Measurements from ENCODE around the gene PRDM4. TPM values are rescaled to one million over a fixed set of nuclear protein-coding genes. Genes with fewer than 3 reads are reported as not detected.

PRDM4 gene
- total RNA-seq, 4 donors from 2014 or later, result 18.3 to 29.4 (median 26.8) TPM

DNA sequence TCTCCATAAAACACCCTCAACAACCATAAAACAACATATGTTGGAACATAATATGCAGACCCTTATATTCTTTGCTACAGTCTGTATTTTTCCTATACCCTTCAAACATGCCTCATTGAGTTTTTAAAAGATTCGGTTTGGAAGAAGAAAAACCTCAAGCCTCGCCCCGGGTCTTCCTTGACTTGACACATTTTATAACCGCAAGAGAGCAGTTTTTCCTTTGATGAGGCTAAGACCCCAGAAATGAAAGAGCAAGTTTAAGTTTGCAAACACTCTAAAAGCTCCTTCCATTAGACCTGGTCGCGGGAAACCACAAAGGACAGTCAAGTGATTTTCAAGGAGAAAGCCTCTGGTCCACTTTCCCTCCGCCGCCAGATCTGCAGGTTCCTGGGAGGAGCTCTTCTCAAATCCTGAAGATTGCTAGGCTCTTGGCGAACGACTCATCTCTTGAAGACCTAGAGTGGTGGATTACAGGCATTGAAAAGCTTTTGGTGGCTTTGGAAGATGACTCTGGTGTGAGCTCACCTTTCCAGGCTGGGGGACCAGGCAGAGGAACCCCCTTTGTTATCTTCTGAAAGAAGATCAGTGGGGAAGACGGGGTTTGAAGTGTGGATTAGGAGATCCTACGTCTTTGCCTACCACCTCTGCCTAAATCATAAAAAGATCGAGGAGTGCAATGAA lies 13.6 kb upstream of the PRDM4 start, which contains the start of gene ASCL4:
ASCL4 (plus strand) TSS at position 356 of the 681 bp plus-strand sequence. CDS start 515 bp downstream, outside the sequence.
- Histone ChIP-seq H3K27ac (replicated peaks in 1 of 4) (no peak within 1 kb of the TSS), H3K4me3 (peak within 1 kb of the TSS; percentile 23 to 41 (median 30)), H3K36me3 (no peaks in the 10 kb centered on the region), H3K27me3 (peaks cover 0 to 76% (median 15%) of the 10 kb centered on the region in 4 donors), H3K9me3 (no peaks in the 10 kb centered on the region), H3K4me1 (peaks cover 3 to 9% (median 8%) of the 10 kb centered on the region in 4 donors)
- no peak for DNase-seq (ENCODE audit: extremely low spot score)
- WGBS, result 62% methylated on average over 13 of the region's 13 CpGs
- intact Hi-C loops (cut with DNase I), result no loop called here
- TF ChIP-seq POLR2AphosphoS5 (IDR thresholded peaks at IDR 0.05), result no peak
- TF ChIP-seq, protein P1, sequence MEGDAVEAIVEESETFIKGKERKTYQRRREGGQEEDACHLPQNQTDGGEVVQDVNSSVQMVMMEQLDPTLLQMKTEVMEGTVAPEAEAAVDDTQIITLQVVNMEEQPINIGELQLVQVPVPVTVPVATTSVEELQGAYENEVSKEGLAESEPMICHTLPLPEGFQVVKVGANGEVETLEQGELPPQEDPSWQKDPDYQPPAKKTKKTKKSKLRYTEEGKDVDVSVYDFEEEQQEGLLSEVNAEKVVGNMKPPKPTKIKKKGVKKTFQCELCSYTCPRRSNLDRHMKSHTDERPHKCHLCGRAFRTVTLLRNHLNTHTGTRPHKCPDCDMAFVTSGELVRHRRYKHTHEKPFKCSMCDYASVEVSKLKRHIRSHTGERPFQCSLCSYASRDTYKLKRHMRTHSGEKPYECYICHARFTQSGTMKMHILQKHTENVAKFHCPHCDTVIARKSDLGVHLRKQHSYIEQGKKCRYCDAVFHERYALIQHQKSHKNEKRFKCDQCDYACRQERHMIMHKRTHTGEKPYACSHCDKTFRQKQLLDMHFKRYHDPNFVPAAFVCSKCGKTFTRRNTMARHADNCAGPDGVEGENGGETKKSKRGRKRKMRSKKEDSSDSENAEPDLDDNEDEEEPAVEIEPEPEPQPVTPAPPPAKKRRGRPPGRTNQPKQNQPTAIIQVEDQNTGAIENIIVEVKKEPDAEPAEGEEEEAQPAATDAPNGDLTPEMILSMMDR (IDR thresholded peaks at IDR 0.05), result no peak
- TF ChIP-seq EP300 (IDR thresholded peaks at IDR 0.05), result no peak
- TF ChIP-seq POLR2A (IDR thresholded peaks at IDR 0.05; ENCODE audit: low read depth), result no peak

DNA sequence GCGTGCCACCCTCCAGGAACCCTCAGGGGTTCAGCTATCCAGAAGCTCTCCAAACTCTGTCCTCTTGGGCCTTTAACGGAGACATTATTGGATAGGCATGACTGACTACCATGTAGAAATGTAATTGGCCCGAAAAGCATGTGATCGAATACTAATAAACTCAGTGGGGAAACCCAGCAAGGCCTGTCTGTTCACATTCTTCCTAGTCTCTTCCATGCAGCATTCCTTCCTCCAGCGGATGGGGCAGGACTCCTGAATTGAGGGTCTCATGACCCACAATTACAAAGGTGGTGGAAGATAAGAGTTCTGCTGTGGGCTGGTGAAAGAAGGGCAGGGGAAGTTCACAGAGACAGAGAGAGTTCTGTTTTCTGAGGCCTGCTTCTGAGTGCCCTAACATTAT lies 6.5 kb upstream of the PRDM4 start:
- TF ChIP-seq, protein P1 (IDR thresholded peaks at IDR 0.05), result no peak
- TF ChIP-seq EP300 (IDR thresholded peaks at IDR 0.05), result no peak
- TF ChIP-seq POLR2A (IDR thresholded peaks at IDR 0.05; ENCODE audit: low read depth), result no peak
- no peak for TF ChIP-seq POLR2AphosphoS5 (IDR thresholded peaks at IDR 0.05)
- no peaks in the 10 kb centered on the region for H3K4me1 ChIP-seq
- no peaks in the 10 kb centered on the region for H3K36me3 ChIP-seq
- peaks cover 0 to 16% (median 0%) of the 10 kb centered on the region in 4 donors for H3K27me3 ChIP-seq
- 82% methylated on average over 5 of the region's 5 CpGs for WGBS
- H3K9me3 ChIP-seq, result no peaks in the 10 kb centered on the region
- no peak overlapping the region for H3K27ac ChIP-seq (replicated peaks in 1 of 4)
- intact Hi-C loops (cut with DNase I), result loop anchor here (10.0 kb wide), 1 partner anchor 117 kb away; no protein-coding TSS in a partner anchor
- DNase-seq (ENCODE audit: extremely low spot score), result no peak
- H3K4me3 ChIP-seq, result no peak overlapping the region

DNA sequence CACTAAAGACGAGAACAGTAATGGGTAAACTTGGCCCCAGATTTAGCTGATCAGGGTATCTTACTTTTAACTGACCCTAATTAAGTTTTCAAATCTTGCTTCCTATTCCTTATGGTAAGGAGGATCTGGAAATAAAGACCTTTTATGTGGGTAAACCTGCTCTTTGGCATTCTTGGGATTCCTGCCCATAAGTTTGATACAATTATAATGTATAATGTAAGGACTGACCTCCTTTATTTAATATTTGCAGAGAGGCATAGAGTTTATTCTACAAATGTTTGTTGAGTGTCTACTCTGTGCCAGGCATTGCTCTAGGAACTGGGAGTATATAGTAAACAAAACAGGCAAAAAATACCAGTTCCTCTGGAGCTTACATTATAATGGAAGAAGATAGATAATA lies 4.4 kb upstream of the PRDM4 start:
- 75% methylated on average over 1 of the region's 1 CpG for WGBS

DNA sequence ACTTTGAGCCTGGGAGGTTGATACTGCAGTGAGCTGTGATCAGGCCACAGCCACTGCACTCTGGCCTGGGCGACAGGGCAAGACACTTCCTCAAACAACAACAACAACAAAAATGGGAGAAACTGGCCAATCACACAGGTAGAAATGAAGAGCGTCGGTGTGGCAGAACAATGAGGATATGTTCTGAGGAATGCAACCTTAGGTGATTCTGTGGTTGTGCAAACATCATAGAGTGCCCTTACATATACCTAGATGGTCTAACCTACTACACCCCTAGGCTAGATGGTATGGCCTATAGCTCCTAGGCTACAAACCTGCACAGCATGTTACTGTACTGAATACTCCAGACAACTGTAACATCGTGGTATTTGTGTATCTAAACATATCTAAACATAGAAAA lies 3.7 kb upstream of the PRDM4 start:
- Histone ChIP-seq H3K4me1 (peaks cover 12 to 16% (median 14%) of the 10 kb centered on the region in 4 donors), H3K4me3 (no peak overlapping the region), H3K36me3 (no peaks in the 10 kb centered on the region), H3K27me3 (no peaks in the 10 kb centered on the region), H3K9me3 (no peaks in the 10 kb centered on the region), H3K27ac (replicated peaks in 1 of 4) (no peak overlapping the region)
- DNase-seq (ENCODE audit: extremely low spot score), result no peak
- WGBS, result 74% methylated on average over 4 of the region's 4 CpGs
- no peak for TF ChIP-seq POLR2A (IDR thresholded peaks at IDR 0.05; ENCODE audit: low read depth)
- TF ChIP-seq, protein P1 (IDR thresholded peaks at IDR 0.05), result no peak
- no peak for TF ChIP-seq POLR2AphosphoS5 (IDR thresholded peaks at IDR 0.05)
- TF ChIP-seq EP300 (IDR thresholded peaks at IDR 0.05), result no peak
- intact Hi-C loops (cut with DNase I), result loop anchor here (5.0 to 10.0 kb wide), 2 partner anchors 77 to 120 kb away; partner anchors contain the start of gene PWP1

More for the DNA sequence above, 4.4 kb upstream of the PRDM4 start:
- Histone ChIP-seq H3K27ac (replicated peaks in 1 of 4) (no peak overlapping the region), H3K4me3 (no peak overlapping the region), H3K4me1 (peaks cover 7 to 10% (median 7%) of the 10 kb centered on the region in 4 donors), H3K9me3 (no peaks in the 10 kb centered on the region), H3K36me3 (no peaks in the 10 kb centered on the region), H3K27me3 (peaks cover 0 to 6% (median 0%) of the 10 kb centered on the region in 4 donors)
- DNase-seq (ENCODE audit: extremely low spot score), result no peak
- no peak for TF ChIP-seq POLR2AphosphoS5 (IDR thresholded peaks at IDR 0.05)
- TF ChIP-seq POLR2A (IDR thresholded peaks at IDR 0.05; ENCODE audit: low read depth), result no peak
- no peak for TF ChIP-seq EP300 (IDR thresholded peaks at IDR 0.05)
- intact Hi-C loops (cut with DNase I), result loop anchor here (10.0 kb wide), 1 partner anchor 119 kb away; no protein-coding TSS in a partner anchor

DNA sequence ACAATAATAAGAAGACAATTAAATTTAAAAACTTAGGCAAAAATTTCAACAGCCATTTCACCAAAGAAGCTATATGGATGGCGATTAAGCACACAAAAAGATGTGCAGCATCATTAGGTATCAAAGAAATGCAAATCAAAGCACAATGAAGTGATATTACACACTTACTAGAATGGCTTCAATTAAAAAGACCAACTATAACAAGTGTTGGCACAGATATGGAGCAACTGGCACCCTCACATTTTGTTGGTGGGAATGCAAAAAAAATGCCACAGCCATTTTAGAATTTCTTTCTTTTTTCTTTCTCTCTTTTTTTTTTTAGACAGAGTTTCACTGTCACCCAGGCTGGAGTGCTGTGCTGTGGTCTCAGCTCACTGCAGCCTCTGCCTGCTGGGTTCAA lies 1.9 kb upstream of the PRDM4 start:
- DNase-seq (ENCODE audit: extremely low spot score), result no peak
- 93% methylated on average over 1 of the region's 1 CpG for WGBS
- Histone ChIP-seq H3K27me3 (no peaks in the 10 kb centered on the region), H3K4me1 (peaks cover 23 to 34% (median 31%) of the 10 kb centered on the region in 4 donors), H3K36me3 (peaks cover 0 to 8% (median 3%) of the 10 kb centered on the region in 4 donors), H3K4me3 (no peak overlapping the region), H3K9me3 (no peaks in the 10 kb centered on the region), H3K27ac (replicated peaks in 1 of 4) (no peak overlapping the region)
- TF ChIP-seq POLR2A (IDR thresholded peaks at IDR 0.05; ENCODE audit: low read depth) (no peak), EP300 (IDR thresholded peaks at IDR 0.05) (no peak), POLR2AphosphoS5 (IDR thresholded peaks at IDR 0.05) (no peak)
- TF ChIP-seq, protein P1 (IDR thresholded peaks at IDR 0.05), result no peak
- intact Hi-C loops (cut with DNase I), result loop anchor here (5.0 to 10.0 kb wide), 2 partner anchors 76 to 122 kb away; partner anchors contain the start of gene PWP1
